ENCODE results near the gene ARSI.

The ARSI gene

DNA sequence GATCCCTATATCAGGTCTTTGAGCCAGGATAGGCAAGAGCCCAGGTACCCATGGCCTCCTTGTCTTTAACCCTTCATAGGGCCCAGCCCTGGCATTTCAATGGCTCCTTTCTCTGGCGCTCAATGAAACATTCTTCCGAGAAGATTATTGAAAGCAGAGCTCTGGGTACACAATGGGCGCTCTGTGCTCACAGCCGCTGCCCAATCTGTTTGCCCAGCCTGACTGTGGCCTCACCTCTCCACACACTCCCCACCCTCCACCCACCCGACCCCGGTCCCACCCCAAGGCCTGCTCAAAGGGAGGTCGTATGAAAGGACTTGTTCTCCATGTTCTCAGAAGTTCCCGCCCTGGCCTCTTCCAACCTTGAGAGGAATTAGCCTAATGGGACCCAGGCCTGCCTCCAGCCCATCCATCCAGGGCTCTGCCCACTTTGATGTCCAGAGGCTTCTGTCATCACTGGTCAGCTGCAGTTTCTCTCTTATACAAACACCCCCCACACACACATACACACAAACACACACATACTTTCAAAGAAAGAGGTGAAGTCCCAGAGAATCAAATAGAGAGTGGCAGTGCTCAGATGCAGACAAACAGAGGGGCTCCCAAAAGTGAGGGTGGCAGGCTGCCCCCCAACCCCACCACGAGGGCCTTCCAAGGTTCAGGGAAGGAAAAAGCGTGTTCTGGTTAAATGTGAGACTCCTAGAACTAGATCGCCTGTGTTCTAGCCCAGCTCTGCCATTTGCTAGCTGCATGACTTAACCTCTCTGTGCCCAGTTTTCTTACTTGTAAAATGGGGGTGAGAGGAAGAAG is 5.1 kb upstream of the ARSI start:
- no peak for DNase-seq

DNA sequence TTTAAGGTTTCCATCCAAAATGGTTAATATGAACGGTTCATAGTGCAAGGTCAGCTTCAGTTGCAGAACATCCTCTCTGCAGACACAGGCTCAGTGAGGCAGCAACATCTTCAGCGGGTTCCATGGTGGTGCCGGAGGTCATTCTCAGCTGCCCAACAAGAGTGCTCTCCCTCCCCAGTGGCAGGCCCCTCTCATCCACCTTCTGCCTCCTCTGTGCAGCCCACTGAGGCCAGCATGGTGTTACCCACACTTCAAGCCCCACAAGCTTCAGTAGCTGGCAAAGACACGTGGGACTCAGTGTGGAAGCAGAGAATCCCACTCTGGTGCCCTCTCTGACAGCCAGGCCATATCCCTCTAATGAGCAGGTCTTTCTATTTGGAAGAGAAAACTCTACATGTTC is 4.1 kb upstream of the ARSI start:
- no peak for DNase-seq

DNA sequence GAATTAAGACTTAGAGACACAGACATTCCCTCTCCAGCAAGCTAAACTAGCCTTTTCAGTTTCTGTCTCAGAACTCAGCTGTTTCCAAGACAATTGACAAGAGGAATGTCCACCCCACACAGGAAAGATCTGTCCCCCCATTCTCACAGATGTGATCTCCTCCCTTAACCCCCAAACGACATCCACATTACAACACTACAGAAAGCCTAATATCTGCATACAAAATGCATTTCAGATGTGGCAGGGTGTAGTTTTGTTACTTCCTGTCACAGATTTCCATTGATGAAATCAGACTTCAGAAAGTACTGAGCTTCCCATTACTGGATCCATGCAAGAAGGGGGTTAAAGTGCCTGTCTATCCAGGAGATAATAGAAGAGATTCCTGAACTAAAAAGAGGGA is 2.9 kb upstream of the ARSI start:
- DNase-seq = no peak

DNA sequence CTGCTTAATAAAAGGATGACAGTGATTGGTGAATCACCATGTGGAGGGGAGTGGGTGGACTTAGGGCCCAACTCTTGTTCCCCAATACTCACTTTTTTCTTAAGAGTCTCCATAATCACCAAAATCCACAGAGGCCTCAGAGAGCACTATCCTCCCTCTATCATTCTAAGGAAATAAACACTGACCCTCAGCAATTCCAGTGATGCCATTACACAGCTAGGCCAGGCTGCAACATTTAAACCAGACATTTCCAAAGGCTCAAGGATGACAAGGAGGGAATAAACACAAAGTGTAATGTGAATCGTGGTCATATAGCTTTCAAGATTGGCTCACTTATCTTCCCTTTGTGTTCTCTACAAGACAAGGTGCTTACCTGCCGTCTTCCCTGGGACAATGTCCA is 2.4 kb upstream of the ARSI start:
- DNase-seq = no peak

DNA sequence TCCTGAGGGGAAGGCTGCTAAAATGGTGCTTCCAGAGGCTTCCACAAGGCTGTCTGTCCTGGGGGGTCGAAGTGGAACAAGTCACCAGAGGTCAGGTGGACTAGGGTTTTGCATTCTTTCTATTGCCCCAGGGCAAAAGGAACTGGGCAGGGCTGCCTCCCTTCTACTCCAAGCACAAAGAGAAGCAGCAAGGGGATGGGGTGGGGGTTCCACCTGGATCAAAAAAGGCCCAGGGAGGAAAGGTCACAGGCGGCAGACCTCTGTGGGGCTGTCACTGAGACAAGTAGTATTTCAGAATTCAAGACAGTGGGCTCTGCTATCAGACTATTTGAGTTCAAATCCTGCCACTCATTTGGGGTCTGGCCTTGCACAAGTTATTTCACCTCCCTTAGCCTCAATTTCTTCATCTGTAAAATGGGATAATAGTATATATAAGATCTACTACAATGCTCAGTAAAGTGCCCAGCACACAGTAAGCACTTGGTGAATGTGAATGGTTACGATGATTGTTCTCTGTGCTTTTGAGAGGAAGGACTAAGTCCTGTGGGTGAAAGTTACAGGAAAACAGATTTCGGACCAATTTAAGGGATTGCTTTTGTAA is 1.9 kb upstream of the ARSI start:
- no peak for DNase-seq

DNA sequence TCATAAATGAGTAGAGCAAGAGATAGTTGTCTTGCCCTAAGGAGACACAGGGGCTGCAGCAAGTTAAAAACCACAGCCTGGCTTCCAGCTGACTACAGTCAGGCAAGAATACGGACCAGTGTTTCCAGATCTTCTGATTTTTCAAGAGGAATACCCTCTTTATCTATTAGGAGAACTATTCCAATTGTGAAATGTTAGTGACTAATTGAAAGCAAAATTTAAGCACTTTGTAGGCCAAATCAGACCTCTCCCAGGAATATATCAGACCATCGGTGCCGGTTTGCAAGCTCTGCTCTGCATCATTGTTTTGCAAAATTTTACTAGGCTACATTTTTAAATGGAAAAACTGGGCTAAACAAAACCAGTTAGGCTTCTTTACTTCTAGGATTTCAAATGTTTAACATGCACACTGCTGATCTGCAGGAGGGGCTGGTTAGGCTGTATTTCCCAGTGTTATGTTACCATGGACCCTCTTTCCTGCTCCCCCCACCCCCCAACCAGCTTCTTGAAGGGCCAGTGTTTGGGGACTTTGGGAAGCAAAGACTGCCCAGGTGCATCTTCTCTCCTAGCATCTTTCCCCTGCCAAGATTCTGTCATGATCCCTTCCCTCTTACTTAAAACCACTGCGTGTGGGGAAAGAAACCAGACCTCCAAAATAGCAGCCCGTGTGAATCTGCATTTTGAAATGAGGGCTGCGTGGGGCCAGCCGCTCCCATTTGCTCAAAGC is 1.1 kb upstream of the ARSI start:
- DNase-seq = no peak

DNA sequence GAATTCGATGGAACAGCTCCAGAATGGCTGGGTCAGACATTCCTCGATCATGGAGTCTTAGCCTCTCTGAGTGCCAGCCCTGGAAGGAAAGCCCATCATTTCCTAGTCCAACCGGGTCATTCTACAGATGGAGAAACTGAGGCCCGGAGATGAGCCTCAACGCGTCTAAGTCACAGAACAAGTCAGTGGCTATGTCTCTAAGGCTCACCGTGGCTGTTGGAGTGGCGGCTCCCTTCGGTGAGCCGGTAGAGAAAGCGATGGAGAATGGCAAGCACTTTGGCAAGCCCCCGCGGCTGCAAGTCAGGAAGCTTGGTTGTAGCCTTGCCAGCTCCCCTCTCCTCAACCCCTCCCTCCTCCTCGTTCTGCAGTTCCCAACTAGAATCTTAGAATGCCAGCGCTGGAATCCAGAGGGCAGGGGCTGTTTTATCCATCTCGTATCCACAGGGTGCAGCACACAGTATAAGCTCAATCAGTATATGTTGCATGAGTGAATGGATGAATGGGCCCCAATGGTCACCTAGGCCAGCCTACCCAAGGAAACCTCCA is 438 bp upstream of the ARSI start:
- no peak for DNase-seq

DNA sequence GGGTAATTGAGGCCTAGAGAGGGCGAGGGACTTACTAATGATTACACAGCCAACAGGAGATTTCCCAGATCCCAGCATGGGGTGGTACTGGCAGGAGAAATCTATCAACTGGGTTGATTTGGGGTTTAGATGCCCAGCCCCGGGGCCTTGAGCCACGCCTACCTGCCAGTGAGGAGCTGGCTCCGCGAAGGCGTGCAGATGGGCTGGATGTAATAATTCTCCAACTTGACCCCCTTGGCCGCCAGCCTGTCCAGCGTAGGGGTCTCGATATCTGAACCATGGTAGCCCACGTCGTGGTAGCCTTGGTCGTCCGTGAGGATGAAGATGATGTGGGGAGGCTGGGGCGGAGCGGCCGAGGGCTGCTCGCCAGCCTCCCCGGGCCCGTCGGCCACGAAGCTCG is 804 bp downstream of the ARSI start:
- DNase-seq = no peak

DNA sequence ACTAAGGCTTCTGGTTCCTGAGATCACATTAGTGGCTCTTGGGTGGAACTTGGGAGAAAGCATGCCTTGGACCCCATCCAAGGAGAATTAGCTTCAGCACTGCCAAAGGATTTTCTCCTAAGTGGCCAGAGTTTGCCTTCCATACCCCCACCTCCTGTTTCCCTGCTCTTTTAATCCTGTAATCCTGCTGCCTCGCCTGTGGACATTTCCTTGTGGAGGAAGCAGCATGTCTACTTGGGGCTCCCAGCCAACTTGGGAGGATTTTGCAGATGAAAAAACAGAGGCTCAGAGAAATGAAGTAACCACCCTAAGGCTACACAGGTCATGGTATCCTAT is 1.6 kb downstream of the ARSI start:
- DNase-seq = no peak

DNA sequence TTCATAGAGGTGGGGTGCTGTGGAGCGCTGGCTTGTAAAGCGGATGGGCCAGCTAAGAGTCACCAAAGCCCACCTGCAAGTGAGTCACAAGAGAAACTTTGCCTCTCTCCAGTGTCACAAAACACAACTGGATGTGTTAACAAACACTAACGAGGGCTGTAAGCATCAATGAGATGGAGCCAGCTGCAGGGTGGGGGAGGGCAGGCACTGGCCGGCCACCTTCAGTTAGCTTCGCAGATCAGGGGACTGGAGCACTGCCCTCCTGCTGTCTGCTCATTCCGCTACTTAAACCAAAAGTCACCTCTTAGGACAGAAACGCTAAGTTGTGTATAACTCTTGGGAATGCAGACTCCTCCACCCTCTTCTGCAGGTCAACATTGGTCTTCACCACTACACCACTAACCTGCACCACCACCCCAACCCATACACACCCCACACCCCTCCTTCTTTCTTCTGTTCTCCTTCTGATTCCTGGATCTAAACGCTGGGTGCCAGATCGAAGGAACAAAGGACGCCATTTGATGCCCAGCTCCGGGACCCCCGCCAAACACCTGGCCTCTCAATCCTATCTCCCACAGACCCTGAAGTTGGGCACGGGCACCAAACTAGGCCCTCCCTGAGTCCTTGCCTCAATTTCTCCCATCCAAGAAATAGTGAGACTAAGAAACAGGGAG is 2.1 kb downstream of the ARSI start:
- DNase-seq = no peak

DNA sequence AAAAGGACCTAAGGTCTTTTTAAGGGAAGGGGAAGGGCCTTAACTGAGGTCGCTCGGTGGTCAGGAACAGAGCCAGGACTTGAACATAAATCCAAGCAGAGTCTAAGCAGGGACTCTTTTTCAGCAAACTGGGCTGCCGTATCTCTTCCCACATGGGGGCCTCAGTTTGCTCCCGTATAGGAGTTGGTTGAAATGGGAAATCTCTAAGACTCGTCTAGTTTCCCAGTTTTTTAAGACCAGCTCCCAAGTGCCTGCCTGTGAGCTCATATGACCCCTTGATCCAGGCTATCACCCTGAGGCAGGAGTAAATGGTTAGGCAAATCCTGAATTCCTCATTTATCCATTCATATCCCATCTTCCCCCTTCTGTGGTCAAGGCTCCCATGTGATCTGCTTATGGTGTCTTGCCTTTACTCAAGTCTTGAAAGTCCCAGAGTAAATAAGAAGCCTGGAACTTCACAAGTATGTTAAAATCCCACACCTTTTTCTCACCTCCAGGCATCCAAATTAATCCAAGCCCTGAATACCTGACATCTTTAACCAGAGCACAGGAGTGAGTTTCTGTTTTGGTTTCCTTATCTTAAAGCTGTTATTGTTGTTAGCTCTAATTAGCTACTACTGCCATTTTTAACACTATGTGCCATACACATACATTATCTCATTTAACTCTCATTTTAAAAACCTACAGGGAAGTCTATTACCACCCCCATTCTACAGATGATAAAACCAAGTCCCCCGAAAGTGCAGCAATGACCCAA is 3.0 kb downstream of the ARSI start:
- DNase-seq = no peak

DNA sequence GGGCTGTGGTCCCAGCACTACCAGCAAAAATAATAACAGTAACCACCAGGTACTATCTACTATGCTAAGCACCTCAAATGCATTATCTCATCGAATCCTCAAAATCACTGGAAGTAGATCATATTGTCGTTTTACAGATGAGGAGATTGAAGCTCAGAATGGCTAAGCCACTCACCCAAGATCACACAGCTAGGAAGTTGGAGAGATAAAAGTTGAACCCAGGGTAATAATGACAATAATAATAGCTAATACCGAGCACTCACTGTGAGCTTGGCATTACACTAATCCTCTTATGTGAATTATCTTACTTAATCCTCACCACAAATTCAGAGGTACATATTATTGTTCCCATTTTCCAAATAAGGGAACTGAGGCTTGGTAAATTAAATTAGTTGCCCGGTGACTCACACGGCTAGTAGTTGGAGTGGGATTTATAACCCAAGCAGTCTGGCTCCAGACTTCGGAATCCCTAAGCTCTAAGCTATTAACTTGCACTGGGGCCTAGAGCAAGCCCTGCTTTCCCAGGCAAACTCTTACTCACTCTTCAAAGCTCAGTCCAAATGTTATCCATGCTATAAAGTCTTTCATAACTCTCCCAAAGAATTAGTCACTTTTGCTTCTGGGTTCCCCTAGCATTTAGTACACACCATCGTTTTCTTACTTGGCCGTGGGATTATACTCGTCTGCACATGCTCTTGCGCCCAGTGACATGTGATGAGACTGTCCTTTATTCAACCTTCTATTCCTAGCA is 3.8 kb downstream of the ARSI start:
- DNase-seq = no peak

DNA sequence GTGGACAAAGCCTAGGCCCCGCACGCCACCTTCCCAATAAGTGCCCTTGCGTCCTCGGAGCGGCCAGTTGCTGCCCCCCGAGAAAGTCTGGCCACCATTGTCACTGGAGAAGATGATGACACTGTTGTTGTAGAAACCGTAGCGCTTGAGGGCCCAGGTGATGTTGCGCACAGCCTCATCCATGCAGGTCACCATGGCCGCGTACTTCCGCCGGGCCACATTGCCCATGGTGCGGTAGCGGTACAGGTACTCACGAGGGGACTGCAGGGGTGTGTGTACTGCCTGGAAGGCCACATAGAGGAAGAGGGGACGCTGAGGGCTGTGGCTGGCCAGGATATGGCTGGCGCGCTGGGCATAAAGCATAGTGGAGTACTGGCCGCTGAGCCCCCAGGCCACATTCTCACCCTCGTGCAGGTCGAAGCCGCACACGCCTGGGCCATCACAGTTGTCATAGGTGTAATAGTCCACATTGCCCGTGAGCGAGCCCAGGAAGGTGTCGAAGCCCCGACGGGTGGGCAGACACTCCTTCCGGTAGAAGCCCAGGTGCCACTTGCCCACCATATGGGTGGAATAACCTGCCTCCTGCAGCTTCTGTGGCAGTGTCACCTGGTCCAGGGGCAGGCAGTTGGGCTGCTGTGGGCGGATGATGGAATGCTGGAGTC is 4.6 kb downstream of the ARSI start:
- DNase-seq = no peak

DNA sequence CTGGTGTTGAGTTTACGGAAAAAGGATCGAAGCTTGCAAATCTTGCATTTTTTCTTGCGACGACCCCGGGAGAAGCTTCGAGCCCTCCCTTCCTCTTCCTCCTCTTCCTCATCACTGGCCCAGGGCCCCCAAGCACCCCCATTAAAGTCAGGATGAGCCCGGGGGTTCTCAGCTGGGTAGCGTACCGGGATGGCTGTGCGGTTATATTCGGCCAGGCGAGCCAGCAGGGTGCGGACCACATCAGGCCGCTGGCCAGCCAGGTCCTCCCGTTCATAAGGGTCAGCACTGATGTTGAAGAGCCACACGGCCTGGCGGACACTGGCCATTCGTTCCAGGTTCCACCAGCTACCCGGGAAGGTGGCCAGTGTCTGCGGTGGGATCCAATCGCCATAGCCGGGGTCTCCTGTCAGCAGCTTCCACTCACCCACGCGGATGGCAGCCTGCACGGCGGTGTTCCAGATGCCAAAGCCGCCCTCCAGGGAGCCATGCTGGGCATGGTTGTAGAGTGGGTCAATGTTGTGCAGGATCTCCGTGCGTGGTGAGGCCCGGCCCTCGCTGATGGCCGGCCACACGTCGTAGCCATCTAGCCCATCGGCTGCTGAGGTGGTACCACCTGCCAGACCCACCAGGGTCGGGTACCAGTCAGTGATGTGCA is 5.3 kb downstream of the ARSI start:
- DNase-seq = no peak

DNA sequence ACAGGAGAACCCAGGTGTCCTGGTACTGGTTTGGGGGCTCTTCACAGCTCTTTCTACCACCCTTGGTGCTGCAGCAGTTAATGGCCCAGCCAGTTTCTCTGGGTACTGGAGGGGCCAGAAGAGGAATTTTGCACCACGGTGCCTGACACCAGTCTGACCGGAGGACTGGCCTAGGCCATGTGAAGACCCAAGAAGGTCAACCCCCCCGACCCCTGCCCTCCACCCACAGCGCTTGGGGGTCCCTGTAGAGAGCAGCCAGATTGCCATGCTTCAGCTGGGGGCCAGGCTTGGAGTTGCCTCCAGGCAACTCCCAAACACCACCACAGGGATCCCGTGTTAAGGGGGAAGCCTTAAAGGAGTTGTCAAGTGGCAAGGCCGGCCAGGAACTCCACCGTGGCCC is 6.2 kb downstream of the ARSI start:
- DNase-seq = no peak

DNA sequence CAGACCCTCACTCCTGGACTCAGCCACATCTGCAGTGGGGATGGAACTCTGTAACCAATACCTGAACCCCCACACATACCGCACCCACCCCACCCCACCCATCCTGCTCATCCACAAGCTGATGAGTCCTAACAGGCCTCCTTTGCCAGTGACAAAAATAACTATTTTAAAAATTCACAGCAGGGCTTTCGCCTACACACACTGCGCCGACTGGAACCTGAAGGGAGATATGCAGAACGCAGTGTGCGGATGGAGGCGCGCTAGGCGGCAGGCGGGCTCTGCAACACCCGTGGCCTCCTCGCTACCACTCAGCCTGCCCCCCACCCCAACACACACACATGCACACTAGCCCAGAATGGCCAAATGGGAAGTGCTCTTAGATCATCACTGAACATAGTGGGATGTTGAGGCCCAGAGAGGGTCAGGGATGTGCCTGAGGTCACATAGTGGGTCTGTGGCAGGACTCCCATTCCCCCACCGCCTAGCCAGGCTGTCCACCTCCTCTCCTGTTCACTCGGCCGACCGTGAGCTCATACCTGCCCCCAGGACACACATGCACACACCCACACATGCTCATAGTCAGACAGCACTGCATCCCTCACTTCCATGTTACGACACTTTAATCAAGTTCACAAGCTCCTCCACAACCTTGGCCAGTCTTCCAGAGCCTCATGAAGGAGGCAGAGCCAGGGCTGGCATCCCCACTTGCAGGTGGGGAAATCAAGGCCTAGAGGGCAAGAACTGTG is 6.8 kb downstream of the ARSI start:
- no peak for DNase-seq

DNA sequence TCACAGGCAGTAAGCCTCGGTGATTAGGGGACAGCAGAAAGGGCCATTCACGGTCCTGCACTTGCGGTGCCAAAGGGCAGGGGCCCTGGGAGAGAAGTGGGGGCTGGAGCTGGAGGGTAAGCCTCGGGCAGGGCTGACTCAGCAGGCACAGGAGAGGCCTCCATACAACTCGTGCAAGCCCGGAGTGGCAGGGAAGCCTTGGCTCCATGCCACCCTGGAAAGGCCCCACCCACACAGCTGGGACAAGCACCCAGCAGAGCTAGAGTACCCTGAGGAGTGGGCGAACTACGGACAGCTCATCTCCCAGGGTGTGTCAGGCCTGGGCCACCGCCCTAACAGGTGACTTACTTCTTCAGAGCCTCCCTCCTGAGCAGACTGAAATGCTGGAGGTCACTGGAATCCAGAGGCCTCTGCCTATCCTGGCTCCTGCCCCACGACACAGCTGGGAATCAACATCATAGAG is 7.5 kb downstream of the ARSI start:
- peak; percentile 80 for DNase-seq

DNA sequence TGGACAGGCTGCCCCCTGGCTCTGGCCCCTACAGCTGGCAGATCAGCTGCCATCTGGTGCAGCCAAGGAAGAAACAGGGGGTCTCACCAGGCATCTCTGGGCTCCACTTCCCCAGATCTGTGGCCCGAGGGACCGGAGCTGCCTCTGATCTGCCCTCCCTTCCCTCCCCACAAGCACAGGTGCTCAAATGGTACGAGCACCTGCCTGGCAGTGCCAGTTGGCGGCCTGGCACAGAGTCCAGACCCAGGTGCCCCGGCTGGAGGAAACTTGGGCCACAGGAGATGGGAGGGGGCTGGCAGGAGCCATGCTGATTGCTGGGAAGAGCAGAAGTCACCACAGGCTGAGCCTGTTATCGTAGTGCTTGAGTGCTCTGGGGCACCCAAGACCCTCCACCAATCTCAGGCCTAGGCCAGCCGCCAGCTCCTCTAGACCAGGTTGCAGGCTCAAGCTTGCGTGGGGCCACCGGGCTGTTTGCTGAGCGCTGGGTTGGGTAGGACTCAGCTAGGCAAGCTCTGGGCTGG is 8.1 kb downstream of the ARSI start:
- DNase-seq = no peak

DNA sequence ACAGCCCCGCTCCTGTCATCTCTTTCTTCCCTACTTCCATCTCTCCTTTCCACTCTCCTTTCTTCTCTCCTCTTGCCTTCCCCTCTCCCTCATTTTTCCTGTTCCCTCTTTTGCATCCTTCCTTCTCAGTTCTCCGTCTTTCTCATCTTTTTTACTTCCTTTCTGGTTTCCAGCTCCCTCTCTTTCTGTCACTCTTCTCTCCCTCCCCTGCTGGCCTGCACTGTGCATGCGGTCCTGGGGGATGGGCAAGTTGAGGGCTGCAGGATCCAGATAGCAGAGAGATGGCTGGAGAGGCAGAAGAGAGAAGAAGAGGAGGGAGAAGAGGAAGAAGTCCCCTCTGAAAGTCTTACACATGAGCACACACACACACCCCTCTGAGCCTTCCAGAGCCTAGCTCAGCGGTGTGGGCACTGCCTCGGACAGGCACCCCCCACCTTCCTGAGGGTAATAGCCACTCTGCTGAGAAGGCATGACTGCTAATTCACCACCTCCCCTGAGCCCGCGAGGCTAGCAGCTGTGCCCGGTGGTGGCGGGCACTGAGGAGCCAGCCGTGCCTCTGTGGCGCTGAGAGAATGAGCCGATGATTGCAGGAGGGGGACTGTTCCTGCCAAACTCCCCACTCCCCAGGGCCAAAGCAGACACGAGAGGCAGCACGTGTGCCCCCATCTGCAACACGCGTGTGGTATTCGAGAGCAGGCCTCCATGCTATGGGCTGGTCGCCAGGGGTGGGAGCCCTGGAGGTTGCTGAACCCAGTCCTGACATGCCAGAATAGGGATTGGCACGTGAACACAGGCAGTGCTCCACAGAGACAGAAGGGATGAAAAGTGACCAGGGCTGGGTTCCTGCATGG is 9.4 kb downstream of the ARSI start:
- no peak for DNase-seq

All from NCI-H345 (cell line).